Measurements from ENCODE around the gene IRF5.

Gene IRF5

DNA sequence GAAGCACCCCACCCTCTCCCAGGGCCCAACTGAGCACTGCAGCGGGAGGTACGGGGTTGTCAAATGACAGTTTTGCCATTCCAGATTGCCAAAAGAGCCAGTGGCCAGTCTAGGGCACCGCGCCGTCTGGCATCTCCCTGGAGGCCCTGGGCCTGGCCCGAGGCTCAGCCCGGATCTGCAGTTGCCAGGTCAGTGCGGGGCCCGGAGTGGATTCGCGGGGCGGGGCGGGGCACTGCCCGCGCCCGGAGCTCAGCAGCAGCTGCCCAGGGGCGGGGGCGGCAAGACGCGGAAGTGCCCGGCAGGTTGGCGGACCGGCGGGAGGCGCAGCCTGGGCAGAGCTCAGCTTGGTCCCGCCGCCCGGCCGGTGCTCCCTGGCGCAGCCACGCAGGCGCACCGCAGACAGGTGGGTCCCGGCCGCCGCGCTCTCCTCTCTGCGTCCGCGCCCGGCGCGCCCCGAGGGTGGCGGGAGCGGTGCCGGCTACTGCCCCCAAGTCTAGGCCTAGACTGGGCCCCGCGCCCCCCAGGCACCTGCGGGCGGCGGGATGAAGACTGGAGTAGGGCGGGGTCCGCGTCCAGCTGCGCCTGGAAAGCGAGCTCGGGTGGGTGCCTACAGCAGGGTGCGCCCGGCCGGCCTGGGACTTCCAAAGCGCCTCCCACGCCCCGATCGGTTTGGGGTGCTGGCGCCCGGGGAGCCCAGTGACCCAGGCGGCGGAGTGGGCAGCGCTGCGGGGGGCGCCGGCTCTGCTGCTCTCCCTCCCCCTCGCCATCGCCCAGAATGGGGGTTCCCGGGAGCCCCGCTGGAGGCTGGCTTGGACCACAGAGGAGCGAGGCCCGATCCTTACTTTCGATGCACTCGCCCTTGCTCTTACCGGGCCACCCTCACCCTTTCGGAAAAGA lies at the start of gene IRF5:
TSS of gene IRF5 (plus strand) at position 281 of the 897 bp plus-strand sequence. CDS start 4,155 bp downstream, outside the sequence.
- peak; percentile 85 for DNase-seq

GRCh38 chr7:128888039-128888755 lies 49.5 kb upstream of the IRF5 start:
- no peak for DNase-seq

- peak; percentile 59 for DNase-seq
Observed at GRCh38 chr7:128888756-128889095, 49.0 kb upstream of the IRF5 start.

DNA sequence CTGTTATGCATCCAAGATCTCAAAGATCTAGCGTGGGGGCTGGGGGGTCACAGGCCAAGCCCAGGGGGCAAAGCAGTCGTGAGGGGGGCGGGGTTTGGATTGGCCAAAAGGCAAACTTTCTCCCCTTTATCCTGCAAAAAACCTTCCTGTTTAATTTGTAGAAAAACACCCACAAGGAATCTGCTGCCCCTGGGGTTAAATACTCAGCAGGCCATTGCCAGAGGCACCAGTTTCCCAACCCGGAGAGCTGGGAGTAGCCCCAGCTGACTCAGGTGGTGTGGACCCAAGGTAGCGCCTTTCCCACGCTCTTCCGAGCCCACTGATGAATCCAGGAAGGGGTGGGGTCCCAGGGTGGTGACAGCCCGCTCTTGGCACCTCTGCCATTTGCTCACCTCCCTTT lies 48.6 kb upstream of the IRF5 start:
- DNase-seq: peak; percentile 42

DNA sequence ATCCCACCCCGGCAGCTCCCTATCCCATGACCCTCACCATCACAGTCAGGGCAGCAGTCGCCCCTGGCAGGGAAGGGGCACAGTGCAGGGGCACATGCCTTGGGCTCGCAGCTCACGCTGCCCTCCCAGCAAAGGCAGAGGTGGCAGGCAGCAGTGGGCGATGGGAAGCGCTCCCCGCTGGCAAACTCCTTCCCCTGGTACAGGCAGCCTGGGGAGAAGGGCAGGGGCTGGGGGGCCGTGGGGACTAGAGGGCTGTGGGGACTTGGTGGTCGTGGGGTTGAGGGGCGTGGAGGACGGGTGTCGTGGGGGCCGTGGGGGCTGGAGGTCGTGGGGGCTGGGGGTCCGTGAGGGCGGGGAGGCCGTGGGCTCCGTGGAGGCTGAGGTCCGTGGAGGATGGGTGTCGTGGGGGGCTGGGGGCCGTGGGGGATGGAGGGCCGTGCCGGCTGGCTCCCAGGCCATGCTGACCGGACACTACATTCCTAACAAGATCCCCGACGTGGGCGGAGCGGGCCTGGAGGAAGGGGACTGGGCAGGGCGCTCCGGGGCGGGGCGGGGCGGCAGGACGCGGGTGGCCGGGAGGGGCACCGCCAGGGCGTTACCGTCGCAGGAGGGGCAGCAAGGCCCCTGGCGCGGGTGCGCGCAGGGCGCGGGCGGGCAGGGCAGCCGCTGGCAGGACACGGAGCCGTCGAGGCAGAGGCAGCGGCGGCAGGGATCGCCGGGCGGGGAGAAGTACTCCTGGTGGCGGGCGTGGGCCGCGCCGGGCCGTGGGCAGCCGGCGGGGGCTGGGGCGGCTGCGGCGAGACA lies 47.2 kb upstream of the IRF5 start:
- DNase-seq: peak; percentile 68

GRCh38 chr7:128891110-128891941 lies 46.4 kb upstream of the IRF5 start:
- peak; percentile 71 for DNase-seq

DNA sequence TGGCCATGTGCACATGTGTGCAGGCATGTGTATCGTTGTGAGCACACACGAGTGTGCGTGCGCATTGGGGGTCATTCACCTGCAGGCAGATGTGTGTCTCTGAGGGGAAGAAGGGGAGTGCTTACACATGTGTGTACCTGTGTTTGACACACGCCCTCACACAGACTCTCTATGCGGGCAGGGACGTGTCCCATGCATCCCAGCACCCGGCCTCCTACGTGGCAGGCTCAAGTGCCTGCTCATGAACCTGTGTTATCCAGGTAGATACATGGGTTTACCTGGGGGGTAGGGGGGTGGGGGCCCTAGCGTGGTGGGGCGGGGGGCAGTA lies 45.8 kb upstream of the IRF5 start:
- DNase-seq: no peak

- no peak for DNase-seq
Observed at GRCh38 chr7:128892521-128893250, 45.0 kb upstream of the IRF5 start.

- no peak for DNase-seq
Observed at GRCh38 chr7:128893251-128894100, 44.3 kb upstream of the IRF5 start.

DNA sequence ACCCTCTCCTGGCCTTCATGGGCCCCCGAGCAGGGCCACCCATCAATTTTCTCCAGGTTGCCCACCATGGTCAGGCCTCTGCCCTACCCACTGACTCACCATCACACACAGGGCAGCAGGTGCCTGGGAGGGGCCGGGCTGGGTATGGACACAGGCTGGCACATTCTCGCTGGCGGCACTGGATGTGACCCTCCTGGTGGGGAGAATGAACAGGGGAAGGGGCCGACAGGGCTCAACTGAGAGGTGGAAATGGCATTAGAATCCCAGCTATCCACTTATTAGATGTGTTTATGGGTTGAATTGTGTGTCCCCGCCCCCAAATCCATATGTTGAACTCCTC lies 43.7 kb upstream of the IRF5 start:
- DNase-seq: no peak

DNA sequence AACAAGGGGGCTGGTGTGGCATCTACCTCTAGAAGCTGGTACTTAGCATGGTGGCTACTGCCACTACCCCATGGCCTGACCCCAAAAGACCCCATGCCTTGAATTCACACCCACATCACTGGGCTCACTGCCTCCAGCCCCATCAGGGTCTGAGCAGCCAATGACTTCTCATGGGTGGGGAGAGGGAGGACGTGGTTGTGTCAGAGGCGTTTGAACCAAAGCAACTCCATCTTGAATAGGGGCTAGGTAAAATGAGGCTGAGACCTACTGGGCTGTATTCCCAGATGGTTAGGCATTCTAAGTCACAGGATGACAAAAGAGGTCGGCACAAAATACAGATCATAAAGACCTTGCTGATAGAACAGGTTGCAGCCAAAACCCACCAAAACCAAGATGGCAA lies 42.4 kb upstream of the IRF5 start:
- no peak for DNase-seq

GRCh38 chr7:128899392-128899791 lies 38.3 kb upstream of the IRF5 start:
- DNase-seq: no peak

GRCh38 chr7:128900237-128900636 lies 37.5 kb upstream of the IRF5 start:
- DNase-seq: no peak

- no peak for DNase-seq
Observed at GRCh38 chr7:128902761-128903585, 34.8 kb upstream of the IRF5 start.

DNA sequence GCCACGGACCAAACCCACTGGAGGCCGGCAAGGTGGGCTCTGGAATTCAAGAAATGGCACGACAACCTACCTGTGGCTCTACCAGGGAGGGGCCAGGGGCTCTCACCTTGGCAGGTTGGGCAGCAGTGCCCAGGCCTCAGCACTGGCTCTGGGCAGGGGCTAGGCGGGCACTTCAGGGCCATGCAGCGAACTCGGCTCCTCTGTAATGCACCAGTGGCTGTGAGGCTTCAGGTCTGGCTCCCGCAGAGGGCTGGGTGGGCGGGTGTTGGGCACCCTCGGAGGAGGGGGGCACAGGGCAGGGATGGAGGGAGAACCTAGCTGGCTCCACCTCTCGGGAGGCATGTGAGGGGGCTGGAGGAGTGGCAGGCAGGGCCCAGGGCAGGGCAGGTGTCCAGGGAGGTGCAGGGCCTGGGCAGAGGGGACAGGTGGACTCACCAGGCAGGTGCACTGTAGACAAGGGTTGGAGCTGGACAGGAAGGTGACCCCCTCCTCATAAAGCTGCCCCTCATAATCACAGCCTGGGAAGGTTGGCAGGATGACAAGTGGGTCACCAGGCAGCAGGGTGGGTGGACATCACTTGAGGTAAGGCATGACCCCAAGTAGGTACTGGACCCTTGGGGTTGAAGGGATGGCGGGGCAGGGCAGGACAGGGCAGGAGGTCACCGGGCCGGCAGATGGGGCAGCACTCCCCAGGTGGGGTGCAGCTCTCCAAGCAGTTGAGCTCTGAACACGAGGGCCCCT lies 33.9 kb upstream of the IRF5 start:
- DNase-seq: no peak

DNA sequence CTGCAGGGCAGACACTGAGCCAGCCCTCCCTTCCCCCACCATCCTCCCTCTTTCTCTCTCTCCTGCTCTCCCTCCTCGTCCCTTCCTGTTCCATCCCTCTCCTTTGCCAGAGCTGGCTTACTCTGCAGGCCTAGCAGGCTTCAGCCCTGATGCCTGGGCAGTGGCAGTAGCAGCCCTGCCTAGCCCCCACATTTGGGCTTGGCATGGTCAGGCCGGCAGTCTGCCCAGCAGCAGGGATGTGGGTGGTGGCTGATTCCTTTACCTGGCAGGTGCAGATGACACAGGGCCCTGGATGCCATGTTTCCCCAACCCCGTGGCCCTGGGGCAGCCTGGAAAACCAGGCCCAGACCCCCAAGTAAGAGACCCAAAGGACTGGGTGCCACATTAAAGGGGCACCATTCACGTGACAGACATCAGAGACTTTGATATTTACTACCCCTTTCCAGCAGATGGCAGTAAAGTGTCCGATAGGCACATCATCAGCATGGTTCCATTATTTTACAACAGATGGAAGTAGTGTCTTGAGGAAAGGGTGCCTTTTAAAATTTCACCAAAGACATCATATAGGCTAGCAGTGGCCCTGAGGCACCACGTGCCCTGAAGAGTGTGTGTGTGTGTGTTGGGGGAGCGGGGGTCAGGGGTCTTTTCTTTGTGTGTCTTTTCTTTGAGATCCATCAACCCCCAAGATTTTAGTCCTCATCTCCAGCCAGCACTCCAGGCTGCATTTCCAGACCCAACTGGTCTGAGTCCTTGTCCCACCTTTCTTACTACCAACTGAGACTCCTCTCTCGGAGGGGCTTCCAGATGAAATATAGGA lies 33.1 kb upstream of the IRF5 start:
- DNase-seq: peak; percentile 74

DNA sequence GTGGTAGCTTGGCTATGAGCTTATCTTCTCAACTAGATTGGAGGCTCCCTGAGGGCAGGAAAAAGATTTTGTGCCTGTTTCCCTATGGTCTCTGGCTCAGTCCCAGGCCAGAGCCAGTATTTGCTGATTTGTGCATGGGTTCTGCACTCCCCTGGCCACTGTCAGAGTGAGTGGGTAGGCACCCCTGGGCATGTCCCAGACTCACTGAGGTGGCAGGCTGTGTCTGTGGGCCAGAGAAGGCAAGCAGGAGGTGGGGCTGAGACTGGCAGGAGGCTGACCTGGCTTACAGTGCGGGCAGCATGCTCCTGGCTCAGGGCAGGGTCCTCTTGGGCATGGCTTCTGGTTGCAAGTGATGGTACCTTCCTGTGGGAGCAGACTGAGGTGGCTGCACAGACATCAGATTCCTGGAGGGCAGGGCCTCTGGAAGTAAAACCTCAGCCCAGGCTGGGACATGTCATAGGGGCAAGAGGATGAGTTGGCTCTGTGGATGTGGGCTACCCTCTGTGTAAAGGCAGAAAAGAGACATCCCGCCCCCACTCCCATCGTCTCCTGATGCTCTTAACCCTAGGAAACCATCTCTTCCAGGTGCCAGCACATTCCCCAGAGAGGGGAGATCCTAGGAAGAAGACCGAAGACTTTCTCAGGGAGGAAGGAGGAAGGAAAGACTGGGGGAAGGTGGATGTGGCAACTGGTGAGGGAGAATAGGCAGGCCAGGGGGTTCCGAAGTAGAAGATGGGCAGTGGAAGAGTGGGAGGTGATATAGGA lies 31.5 kb upstream of the IRF5 start:
- no peak for DNase-seq

Data from NCI-H69 (cell line).